ENCODE measurements around the gene WNT11.

WNT11 gene

GRCh38 chr11:76166314-76166713 lies 40.0 kb downstream of the WNT11 start:
- DNase-seq (ENCODE audit: low spot score) = no peak
- no peak overlapping the region for H3K27ac ChIP-seq
- ChIA-PET POLR2A (ENCODE audit: low non-redundant PET) (no interaction called here), CTCF (interaction anchor here (0.7 kb wide), 1 partner anchor 245 kb away, joined by 3 read pairs; no protein-coding TSS in a partner anchor)
- TF ChIP-seq CTCF (conservative IDR thresholded peaks at IDR 0.05; ENCODE audit: low read depth) = no peak

- ChIA-PET POLR2A (ENCODE audit: low non-redundant PET) (no interaction called here), CTCF (no interaction called here)
- H3K27ac ChIP-seq = no peak overlapping the region
- DNase-seq (ENCODE audit: low spot score) = no peak
- no peak for TF ChIP-seq CTCF (conservative IDR thresholded peaks at IDR 0.05; ENCODE audit: low read depth)
These were observed 41.2 kb downstream of the WNT11 start for GRCh38 chr11:76164861-76165751.

GRCh38 chr11:76164081-76164480 lies 42.2 kb downstream of the WNT11 start:
- ChIA-PET POLR2A (ENCODE audit: low non-redundant PET) (no interaction called here), CTCF (interaction anchor here (0.7 kb wide), 1 partner anchor 927 kb away, joined by 3 read pairs; no protein-coding TSS in a partner anchor)
- no peak for DNase-seq (ENCODE audit: low spot score)
- no peak overlapping the region for H3K27ac ChIP-seq
- TF ChIP-seq CTCF (conservative IDR thresholded peaks at IDR 0.05; ENCODE audit: low read depth) = no peak

- ChIA-PET POLR2A (ENCODE audit: low non-redundant PET) (no interaction called here), CTCF (interaction anchor here (0.7 to 1.7 kb wide), 2 partner anchors 11 to 928 kb away, joined by 3 to 4 read pairs; no protein-coding TSS in a partner anchor)
- no peak for DNase-seq (ENCODE audit: low spot score)
- no peak for TF ChIP-seq CTCF (conservative IDR thresholded peaks at IDR 0.05; ENCODE audit: low read depth)
- H3K27ac ChIP-seq = no peak overlapping the region
These were observed 42.9 kb downstream of the WNT11 start for GRCh38 chr11:76163289-76163880.

GRCh38 chr11:76162336-76163288 lies 43.7 kb downstream of the WNT11 start:
- no peak for DNase-seq (ENCODE audit: low spot score)
- TF ChIP-seq CTCF (conservative IDR thresholded peaks at IDR 0.05; ENCODE audit: low read depth) = no peak
- ChIA-PET CTCF (interaction anchor here (1.7 kb wide), 1 partner anchor 10 kb away, joined by 4 read pairs; no protein-coding TSS in a partner anchor), POLR2A (ENCODE audit: low non-redundant PET) (no interaction called here)
- no peak overlapping the region for H3K27ac ChIP-seq
